Loucy (cell line): ENCODE measurements around the gene DHRS4.
"Not testable (repeated sequence)": the region's sequence is repeated elsewhere in the genome, so short reads cannot be mapped to it uniquely, and the experiment has no call there.

Experiments used
- H2AFZ ChIP-seq: fragments of 200-600 bp; sonication (generic); 2 replicates; pipeline ENCODE4 v1.6.0; 2016; ENCODE audit warnings: antibody characterized with exemption, mild to moderate bottlenecking, low read length, moderate library complexity
- H3F3A ChIP-seq: fragments of 200-600 bp; 2 replicates; pipeline ENCODE4 v1.6.0; 2016; ENCODE audit warnings: antibody characterized with exemption, low read depth, mild to moderate bottlenecking
- H3K27me3 ChIP-seq: fragments of 200-600 bp; sonication (generic); 2 replicates; pipeline ENCODE4 v1.6.1; 2014; ENCODE audit warnings: low read length, mild to moderate bottlenecking; ENCODE audit not compliant: insufficient read depth, poor library complexity, severe bottlenecking
- H3K36me3 ChIP-seq: fragments of 200-600 bp; sonication (generic); 2 replicates; pipeline ENCODE4 v1.6.1; 2016; ENCODE audit warnings: low read length; ENCODE audit not compliant: insufficient read depth
- H3K4me1 ChIP-seq: fragments of 200-600 bp; sonication (generic); 2 replicates; pipeline ENCODE4 v1.5.1; 2014; ENCODE audit warnings: low read length, mild to moderate bottlenecking; ENCODE audit not compliant: insufficient read depth, poor library complexity, severe bottlenecking
- H3K4me2 ChIP-seq: fragments of 200-600 bp; sonication (generic); 2 replicates; pipeline ENCODE4 v1.6.0; 2014; ENCODE audit warnings: antibody characterized with exemption, low read length, low read depth, mild to moderate bottlenecking; ENCODE audit not compliant: poor library complexity, severe bottlenecking
- H3K4me3 ChIP-seq: fragments of 200-600 bp; sonication (generic); 2 replicates; pipeline ENCODE4 v1.5.1; 2014; ENCODE audit warnings: low read length, mild to moderate bottlenecking, mixed read lengths; ENCODE audit not compliant: poor library complexity, severe bottlenecking
- H3K79me2 ChIP-seq: fragments of 200-600 bp; sonication (generic); 2 replicates; pipeline ENCODE4 v1.6.1; 2014; ENCODE audit warnings: low read length; ENCODE audit not compliant: insufficient read depth
- H3K9ac ChIP-seq: fragments of 200-600 bp; sonication (generic); 2 replicates; pipeline ENCODE4 v1.6.0; 2014; ENCODE audit warnings: mild to moderate bottlenecking, low read depth, low read length, moderate library complexity; ENCODE audit not compliant: poor library complexity, severe bottlenecking
- H3K9me2 ChIP-seq: fragments of 200-600 bp; sonication (generic); replicated peaks from 2 replicates; pipeline ENCODE4 v1.6.1; 2016; ENCODE audit warnings: low read depth, low read length, mixed read lengths
- H3K9me3 ChIP-seq: fragments of 200-600 bp; sonication (generic); 2 replicates; pipeline ENCODE4 v1.6.1; 2014; ENCODE audit warnings: mild to moderate bottlenecking, antibody characterized with exemption, low read length, low read depth; ENCODE audit not compliant: insufficient read depth
- H4K20me1 ChIP-seq: fragments of 200-600 bp; sonication (generic); 2 replicates; pipeline ENCODE4 v1.6.0; 2014; ENCODE audit warnings: antibody characterized with exemption, low read length, mild to moderate bottlenecking; ENCODE audit not compliant: insufficient read depth, poor library complexity, severe bottlenecking
- CTCF ChIP-seq: fragments of 200-600 bp; sonication (generic); conservative IDR thresholded peaks from 2 replicates; pipeline ENCODE4 v1.5.1; 2014; ENCODE audit warnings: mild to moderate bottlenecking, antibody characterized with exemption, low read length
- EZH2phosphoT487 ChIP-seq: fragments of 200-600 bp; IDR thresholded peaks from 2 replicates; pipeline ENCODE4 v1.6.1; 2018; ENCODE audit warnings: antibody characterized with exemption, mild to moderate bottlenecking, moderate library complexity, borderline replicate concordance

The DHRS4 gene

GRCh38 chr14:23941669-23942068, 11.9 kb upstream of the DHRS4 start:
- H4K20me1 ChIP-seq: no peaks in the 10 kb centered on the region
- H3K4me1 ChIP-seq: no peaks in the 10 kb centered on the region
- H3K27me3 ChIP-seq: no peaks in the 10 kb centered on the region
- TF ChIP-seq CTCF: no peak
- no peak for TF ChIP-seq EZH2phosphoT487
- no peaks in the 10 kb centered on the region for H3K9me2 ChIP-seq
- no peak overlapping the region for H3K4me2 ChIP-seq
- H3K9me3 ChIP-seq: no peaks in the 10 kb centered on the region
- no peaks in the 10 kb centered on the region for H3K79me2 ChIP-seq
- H3F3A ChIP-seq: no peaks in the 10 kb centered on the region
- no peak overlapping the region for H3K9ac ChIP-seq
- no peak overlapping the region for H2AFZ ChIP-seq
- H3K36me3 ChIP-seq: no peaks in the 10 kb centered on the region
- no peak overlapping the region for H3K4me3 ChIP-seq

GRCh38 chr14:23942587-23942986, 11.0 kb upstream of the DHRS4 start:
- Histone ChIP-seq H3K4me1 (no peaks in the 10 kb centered on the region), H2AFZ (no peak overlapping the region), H3K4me3 (no peak overlapping the region), H3K9me3 (no peaks in the 10 kb centered on the region), H3K79me2 (no peaks in the 10 kb centered on the region), H3K9ac (no peak overlapping the region), H4K20me1 (no peaks in the 10 kb centered on the region), H3K9me2 (no peaks in the 10 kb centered on the region), H3F3A (no peaks in the 10 kb centered on the region), H3K27me3 (no peaks in the 10 kb centered on the region), H3K36me3 (no peaks in the 10 kb centered on the region), H3K4me2 (no peak overlapping the region)
- TF ChIP-seq EZH2phosphoT487: no peak
- TF ChIP-seq CTCF: no peak

- not testable (repeated sequence) for H3K9ac ChIP-seq, H3K4me3 ChIP-seq, H2AFZ ChIP-seq, H3K9me3 ChIP-seq, H3K27me3 ChIP-seq, H3K4me2 ChIP-seq, H3K36me3 ChIP-seq, H3K9me2 ChIP-seq, H3K79me2 ChIP-seq, H4K20me1 ChIP-seq, H3F3A ChIP-seq
- H3K4me1 ChIP-seq: peaks cover 21% of the 10 kb centered on the region
Measured at GRCh38 chr14:23949069-23949468, 4.5 kb upstream of the DHRS4 start.

- Histone ChIP-seq H3K9me2 (no peaks in the 10 kb centered on the region), H3K4me1 (peaks cover 21% of the 10 kb centered on the region), H3F3A (no peaks in the 10 kb centered on the region)
Measured at GRCh38 chr14:23950411-23951135, 3.0 kb upstream of the DHRS4 start.

GRCh38 chr14:23951136-23951466, 2.5 kb upstream of the DHRS4 start:
- not testable (repeated sequence) for H3K4me2 ChIP-seq, H3K36me3 ChIP-seq, H3K9ac ChIP-seq, H3K4me3 ChIP-seq, H3K9me3 ChIP-seq, H4K20me1 ChIP-seq, H2AFZ ChIP-seq, H3K27me3 ChIP-seq, H3K9me2 ChIP-seq, H3F3A ChIP-seq
- peaks cover 21% of the 10 kb centered on the region for H3K4me1 ChIP-seq
- H3K79me2 ChIP-seq: peaks cover 13% of the 10 kb centered on the region; the same call in 1 of the 2 replicates

More at GRCh38 chr14:23950411-23951135, 3.0 kb upstream of the DHRS4 start:
- Histone ChIP-seq H3K4me3 (no peak overlapping the region), H4K20me1 (no peaks in the 10 kb centered on the region), H3K4me2 (no peak overlapping the region), H3K36me3 (no peaks in the 10 kb centered on the region), H3K79me2 (peaks cover 13% of the 10 kb centered on the region; the same call in 1 of the 2 replicates), H2AFZ (no peak overlapping the region), H3K9me3 (no peaks in the 10 kb centered on the region), H3K27me3 (no peaks in the 10 kb centered on the region), H3K9ac (no peak overlapping the region)
- TF ChIP-seq EZH2phosphoT487: no peak
- no peak for TF ChIP-seq CTCF
